ENCODE data around the gene TMPRSS9.

The TMPRSS9 gene

GRCh38 chr19:2359992-2360685, at the start of gene TMPRSS9:
Gene TMPRSS9 (plus strand): TSS chr19:2360265. CDS start chr19:2389786, 29,521 bp downstream.
- DNase-seq: no peak

DNA sequence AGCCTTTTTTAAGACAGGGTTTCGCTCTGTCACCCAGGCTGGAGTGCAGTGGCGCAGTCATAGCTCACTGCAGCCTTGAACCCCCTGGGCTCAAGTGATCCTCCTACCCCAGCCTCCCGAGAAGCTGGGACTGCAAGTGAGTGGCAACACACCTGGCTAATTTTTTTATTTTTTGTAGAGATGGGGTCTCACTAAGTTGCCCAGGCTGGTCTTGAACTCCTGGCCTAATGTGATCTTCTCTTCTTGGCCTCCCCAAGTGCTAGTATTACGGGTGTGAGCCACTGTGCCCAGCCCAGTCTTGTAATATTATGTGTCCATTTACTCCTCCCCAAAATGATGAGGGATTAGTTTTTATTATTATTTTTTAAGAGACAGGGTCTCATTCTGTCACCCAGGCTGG, 49.0 kb upstream of the TMPRSS9 start:
- no peak for DNase-seq

- DNase-seq: no peak
Measured at GRCh38 chr19:2312820-2313501, 47.1 kb upstream of the TMPRSS9 start.

GRCh38 chr19:2315121-2315817, 44.8 kb upstream of the TMPRSS9 start:
- no peak for DNase-seq

DNA sequence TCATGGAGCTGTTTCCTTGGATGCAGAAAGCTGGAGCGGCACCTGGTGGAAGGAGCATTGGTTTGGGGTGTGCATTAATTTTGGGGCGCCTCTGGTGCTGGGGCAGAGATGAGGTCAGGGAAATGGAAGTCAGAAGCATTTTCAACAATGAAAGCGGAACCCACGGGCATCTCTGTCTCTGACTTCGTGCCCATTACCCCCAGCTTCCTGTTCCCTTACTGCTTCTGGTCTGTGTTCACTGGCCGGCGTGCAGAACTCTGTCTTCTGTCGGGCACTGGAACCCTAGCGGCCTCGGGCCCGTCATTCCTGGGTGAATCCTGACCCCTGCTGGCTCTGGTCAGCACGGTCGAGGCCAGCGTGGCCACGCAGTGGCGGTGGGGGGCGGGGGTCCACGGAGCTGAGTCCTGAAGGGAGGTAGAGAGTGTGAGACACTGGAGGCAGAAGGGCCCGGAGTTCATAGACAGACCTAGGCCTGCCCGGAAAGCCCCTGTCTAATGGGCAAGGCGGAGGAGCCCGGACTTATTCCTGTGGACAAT, 44.2 kb upstream of the TMPRSS9 start:
- DNase-seq: peak; percentile 45

DNA sequence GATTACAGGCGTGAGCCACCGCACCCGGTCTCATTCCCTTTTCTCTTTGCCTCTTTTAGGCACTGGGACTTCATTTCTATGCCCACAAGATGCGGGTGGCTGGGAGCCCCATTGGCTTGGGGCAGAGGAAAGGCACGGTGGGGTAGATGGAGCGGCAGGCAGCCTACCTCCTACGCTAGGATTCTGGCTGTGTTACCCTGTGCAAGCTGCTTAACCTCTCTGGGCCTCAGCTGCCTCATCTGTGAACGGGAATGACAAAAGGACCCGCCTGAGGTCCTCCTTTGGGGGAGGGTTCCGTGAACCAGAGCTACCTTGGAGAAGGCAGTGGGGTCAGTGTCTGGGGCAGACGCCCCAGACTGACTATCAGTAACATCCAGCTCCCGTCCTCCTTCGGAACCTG, 42.8 kb upstream of the TMPRSS9 start:
- DNase-seq: no peak

DNA sequence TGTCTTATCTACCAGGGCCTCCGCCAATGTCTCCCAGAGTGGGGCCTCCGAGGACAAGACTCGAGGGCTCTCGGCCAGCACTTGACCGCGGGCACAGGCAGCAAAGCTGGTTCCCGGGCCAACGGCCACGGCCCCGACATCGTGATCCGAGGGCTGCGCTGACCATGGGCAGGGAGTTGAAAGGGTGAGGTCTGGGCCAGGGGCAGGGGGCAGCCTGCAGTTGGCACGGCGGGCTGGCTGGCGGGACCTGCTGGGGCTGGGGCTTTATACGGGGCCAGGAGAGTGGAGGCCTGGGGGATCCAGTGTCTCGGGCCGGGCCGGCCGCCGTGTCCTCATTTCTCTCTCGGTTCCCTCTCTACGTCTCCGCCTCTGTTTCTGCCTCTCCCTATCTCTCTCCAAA, 42.3 kb upstream of the TMPRSS9 start:
- DNase-seq: no peak

DNA sequence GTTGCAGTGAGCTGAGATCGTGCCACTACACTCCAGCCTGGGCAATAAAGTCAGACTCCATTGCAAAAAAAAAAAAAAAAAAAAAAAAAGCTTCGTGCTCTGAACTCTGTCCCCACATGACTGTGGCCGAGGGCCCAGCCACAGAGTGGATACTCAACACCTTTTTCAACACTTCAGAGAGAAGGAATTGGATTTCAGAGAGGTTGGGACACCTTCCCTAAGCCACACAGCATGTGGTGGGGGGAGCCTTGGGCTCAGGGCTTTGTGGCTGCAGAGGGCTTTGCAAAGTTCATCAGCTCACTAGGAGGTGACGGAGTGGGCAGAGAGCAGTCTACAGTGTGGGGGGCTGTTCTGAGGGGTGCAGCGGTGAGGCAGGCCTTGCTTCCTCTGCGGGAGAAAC, 41.1 kb upstream of the TMPRSS9 start:
- no peak for DNase-seq

DNA sequence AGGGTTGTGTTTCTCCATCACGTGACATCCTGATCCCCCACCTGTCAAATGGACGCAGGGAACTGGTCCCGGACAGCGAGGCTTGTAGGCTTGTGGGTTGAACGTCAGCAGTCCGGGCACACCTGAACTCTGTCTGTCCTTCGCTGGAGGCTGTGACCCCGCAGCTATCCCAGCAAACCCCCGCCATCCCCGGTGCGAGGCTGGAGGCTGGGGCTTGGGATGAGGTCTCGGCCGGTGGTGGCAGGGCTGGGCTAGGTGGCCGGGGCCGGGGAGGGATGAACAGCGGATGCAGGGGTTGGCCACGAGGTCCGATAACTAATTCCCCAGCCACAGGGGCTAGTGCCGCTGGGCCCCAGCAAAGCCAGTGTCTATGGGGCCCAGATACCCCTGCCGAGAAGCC, 40.5 kb upstream of the TMPRSS9 start:
- DNase-seq: no peak

- DNase-seq: no peak
Measured at GRCh38 chr19:2320049-2320448, 40.0 kb upstream of the TMPRSS9 start.

DNA sequence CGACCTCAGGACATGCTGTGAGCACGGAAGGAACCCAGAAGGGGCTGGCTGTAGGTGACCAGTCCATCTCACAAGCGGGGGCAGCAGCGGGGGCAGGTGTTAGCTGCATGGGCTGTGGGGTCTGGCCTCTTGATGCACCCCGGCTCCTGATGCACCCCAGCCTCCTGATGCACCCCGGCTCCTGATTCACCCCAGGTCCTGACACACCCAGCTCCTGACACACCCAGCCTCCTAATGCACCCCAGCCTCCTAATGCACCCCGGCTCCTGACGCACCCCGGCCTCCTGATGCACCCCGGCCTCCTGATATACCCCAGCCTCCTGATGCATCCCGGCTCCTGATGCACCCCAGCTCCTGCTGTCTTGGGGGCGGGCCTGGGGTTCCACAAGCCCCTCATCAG, 39.1 kb upstream of the TMPRSS9 start:
- DNase-seq: no peak

- no peak for DNase-seq
Measured at GRCh38 chr19:2321565-2322283, 38.3 kb upstream of the TMPRSS9 start.

DNA sequence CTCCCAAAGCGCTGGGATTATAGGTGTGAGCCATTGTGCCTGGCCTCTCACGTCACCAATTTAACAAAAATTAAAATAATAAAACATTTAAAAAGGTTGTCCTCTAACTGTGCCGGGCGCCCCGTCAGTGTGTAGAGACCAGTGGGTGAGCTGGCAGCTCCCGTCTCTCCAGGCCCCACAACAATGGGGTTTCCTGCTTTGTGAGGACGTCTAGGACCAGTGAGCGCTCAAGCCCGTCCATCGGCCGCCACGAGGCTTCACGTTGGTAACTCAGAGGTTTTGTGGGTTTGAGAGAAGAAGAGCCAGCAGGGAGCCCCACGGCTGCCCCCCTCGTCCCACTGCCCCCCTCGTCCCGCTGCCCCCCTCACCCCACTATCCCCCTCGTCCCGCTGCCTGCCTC, 36.4 kb upstream of the TMPRSS9 start:
- DNase-seq: no peak

DNA sequence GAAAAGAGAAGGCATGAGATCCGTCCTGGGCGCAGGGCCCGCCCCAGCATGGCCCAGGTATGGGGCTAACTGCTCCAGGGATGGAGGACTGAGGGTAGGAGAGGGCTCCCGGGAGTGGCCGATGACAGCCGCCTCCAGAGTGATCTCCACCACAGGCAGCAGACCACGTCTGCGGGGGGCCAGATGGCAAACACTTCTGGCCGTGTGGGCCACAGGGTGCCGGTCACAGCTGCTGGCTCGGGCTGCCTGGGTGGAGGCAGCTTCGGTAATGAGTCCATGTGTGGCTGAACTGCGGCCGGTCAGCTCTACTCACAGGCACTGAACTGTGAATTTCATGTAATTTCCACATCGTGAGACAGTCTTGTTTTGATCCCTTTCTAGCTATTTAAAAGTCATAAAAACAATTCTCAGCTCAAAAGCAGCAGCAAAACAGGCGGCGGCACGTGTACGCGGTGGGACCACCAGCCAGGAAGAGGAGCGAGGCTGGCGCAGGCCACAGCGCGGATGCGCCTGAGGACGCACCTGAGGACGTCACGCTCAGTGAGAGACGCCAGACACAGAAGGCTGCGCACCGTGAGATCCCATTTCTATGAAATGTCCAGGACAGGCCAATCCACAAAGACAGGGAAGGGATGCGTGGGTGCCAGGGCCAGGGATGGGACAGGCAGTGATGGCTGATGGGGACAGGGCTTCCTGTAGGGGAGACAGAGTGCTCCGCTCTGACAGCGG, 35.7 kb upstream of the TMPRSS9 start:
- no peak for DNase-seq

DNA sequence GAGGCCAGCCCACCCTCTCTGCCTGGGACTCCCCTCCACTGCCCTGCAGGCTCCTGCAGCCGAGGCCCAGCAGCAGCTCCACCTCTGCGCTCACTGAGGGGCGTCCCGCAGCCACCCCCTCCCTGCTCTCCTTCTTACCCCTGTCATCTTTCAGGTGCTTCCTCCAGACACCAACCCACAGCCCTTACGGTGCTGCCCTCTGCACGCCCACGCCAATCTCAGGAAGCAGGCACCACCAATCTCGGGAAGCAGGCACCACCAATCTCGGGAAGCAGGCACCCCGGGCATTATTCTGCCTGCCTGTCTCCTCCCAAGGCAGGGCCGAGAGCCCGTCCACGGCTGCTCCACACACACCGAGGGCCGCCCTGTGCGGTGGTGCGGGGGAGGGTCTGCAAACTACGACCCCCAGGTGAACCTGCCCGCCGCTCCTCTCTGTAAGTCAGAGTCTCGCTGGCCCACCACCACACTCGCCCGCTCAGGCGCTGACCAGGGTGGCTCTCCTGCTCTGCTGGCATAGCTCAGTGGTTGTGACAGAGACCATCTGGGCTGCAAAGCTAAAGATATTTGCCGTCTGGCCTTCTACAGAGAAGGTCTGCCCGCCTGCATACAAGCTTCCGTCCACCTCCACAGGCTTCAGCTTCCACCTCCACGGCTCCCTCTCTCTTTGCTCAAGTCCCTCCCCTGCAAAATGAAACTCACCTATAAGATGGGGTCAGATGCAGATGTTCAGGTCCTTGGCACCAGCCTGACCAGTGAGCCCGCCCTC, 34.6 kb upstream of the TMPRSS9 start:
- no peak for DNase-seq

- DNase-seq: no peak
Measured at GRCh38 chr19:2326699-2327360, 33.2 kb upstream of the TMPRSS9 start.

GRCh38 chr19:2327773-2328400, 32.2 kb upstream of the TMPRSS9 start:
- DNase-seq: peak; percentile 57

GRCh38 chr19:2328401-2329148, 31.5 kb upstream of the TMPRSS9 start, which contains the start of the genes LSM7 and SPPL2B:
Gene LSM7 (minus strand): TSS chr19:2328586. CDS start chr19:2328566, 20 bp downstream.
Gene SPPL2B (plus strand): TSS chr19:2328684. CDS start chr19:2328710, 26 bp downstream.
- peak; percentile 65 for DNase-seq

- no peak for DNase-seq
Measured at GRCh38 chr19:2329149-2329478, 31.0 kb upstream of the TMPRSS9 start.

DNA sequence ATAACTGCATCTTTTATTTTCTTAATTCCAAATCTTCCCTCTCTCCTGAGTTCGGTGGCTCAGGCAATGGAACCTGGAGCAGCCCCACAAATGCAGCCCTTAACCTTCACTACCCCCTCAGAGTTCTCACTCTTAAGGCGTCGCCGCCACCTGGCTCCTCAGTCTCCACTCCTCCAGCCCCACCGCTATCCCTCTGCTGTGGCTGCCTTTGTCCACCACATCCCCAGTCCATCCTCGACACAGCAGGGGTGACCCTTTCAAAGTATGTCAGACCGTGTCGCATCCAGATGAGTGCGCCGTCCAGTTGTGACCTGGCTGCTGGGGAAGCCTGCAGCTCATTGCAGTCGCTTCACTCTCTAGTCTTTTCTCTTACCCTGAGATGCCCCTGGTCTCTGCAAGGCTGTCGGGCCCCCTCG, 30.6 kb upstream of the TMPRSS9 start:
- no peak for DNase-seq

Measured in kidney glomerular epithelial cell (primary cell).